ENCODE results near the gene PDIK1L.

The PDIK1L gene

GRCh38 chr1:26070296-26070962, 41.2 kb upstream of the PDIK1L start:
- TF ChIP-seq CTCF (IDR thresholded peaks at IDR 0.05; ENCODE audit: insufficient read depth, missing control alignments), result no peak
- no peak for DNase-seq (ENCODE audit: insufficient read length, low spot score)

GRCh38 chr1:26070963-26071342, 40.7 kb upstream of the PDIK1L start:
- FAIRE-seq, result no peak
- TF ChIP-seq CTCF (IDR thresholded peaks at IDR 0.05; ENCODE audit: insufficient read depth, missing control alignments), result no peak
- no peak for DNase-seq (ENCODE audit: insufficient read length, low spot score)

More at GRCh38 chr1:26070296-26070962, 41.2 kb upstream of the PDIK1L start:
- no peak for FAIRE-seq

GRCh38 chr1:26072305-26072704, 39.3 kb upstream of the PDIK1L start:
- DNase-seq (ENCODE audit: insufficient read length, low spot score), result no peak
- FAIRE-seq, result no peak
- TF ChIP-seq CTCF (IDR thresholded peaks at IDR 0.05; ENCODE audit: insufficient read depth, missing control alignments), result no peak

GRCh38 chr1:26075421-26076144, 36.0 kb upstream of the PDIK1L start:
- FAIRE-seq (no peak), DNase-seq (ENCODE audit: insufficient read length, low spot score) (no peak)
- TF ChIP-seq CTCF (IDR thresholded peaks at IDR 0.05; ENCODE audit: insufficient read depth, missing control alignments), result no peak

- DNase-seq (ENCODE audit: insufficient read length, low spot score) (no peak), FAIRE-seq (no peak)
- no peak for TF ChIP-seq CTCF (IDR thresholded peaks at IDR 0.05; ENCODE audit: insufficient read depth, missing control alignments)
These were observed 34.1 kb upstream of the PDIK1L start for GRCh38 chr1:26077524-26077923.

GRCh38 chr1:26078286-26079177, 33.1 kb upstream of the PDIK1L start:
- no peak for FAIRE-seq
- DNase-seq (ENCODE audit: insufficient read length, low spot score), result no peak
- no peak for TF ChIP-seq CTCF (IDR thresholded peaks at IDR 0.05; ENCODE audit: insufficient read depth, missing control alignments)
